GM12891 (cell line): ENCODE data around the gene TRPM3.
"Not testable (repeated sequence)": the region's sequence is repeated elsewhere in the genome, so short reads cannot be mapped to it uniquely, and the experiment has no call there.

ENCODE experiments used
- DNase-seq: peaks from one replicate; pipeline ENCODE4 v3.0.0; 2011; ENCODE audit warnings: low spot score; ENCODE audit not compliant: insufficient read length
- FAIRE-seq: peaks from 2 replicates; lab custom pipeline; 2011; peaks lifted over from hg19 to GRCh38; lab: Jason Lieb, UNC
- PAX5 ChIP-seq: IDR thresholded peaks from 2 replicates; pipeline ENCODE4 v1.6.1; 2011; ENCODE audit warnings: low read length, moderate library complexity, mild to moderate bottlenecking; ENCODE audit not compliant: insufficient read depth, severe bottlenecking
- POLR2A ChIP-seq: IDR thresholded peaks from 2 replicates; pipeline ENCODE4 v1.6.1; 2011; ENCODE audit warnings: low read depth, low read length, control low read depth
- POLR2AphosphoS5 ChIP-seq: IDR thresholded peaks from 2 replicates; pipeline ENCODE4 v1.6.1; 2011; ENCODE audit warnings: low read depth, low read length, control low read depth
- POU2F2 ChIP-seq: IDR thresholded peaks from 2 replicates; pipeline ENCODE4 v1.6.1; 2011; ENCODE audit warnings: low read depth, mild to moderate bottlenecking, control low read depth, low read length, moderate library complexity
- SPI1 ChIP-seq: IDR thresholded peaks from 2 replicates; pipeline ENCODE4 v1.6.1; 2011; ENCODE audit warnings: low read depth, low read length, control low read depth
- TAF1 ChIP-seq: IDR thresholded peaks from 2 replicates; pipeline ENCODE4 v1.6.1; 2011; ENCODE audit warnings: low read depth, low read length, control low read depth

Gene TRPM3

GRCh38 chr9:70772601-70773000, 348.8 kb downstream of the TRPM3 start:
- no peak for FAIRE-seq
- TF ChIP-seq PAX5 (no peak), TAF1 (no peak), POU2F2 (no peak)
- no peak for DNase-seq

GRCh38 chr9:70765946-70766345, 355.5 kb downstream of the TRPM3 start:
- TF ChIP-seq TAF1 (no peak), PAX5 (no peak), POLR2A (no peak), POLR2AphosphoS5 (no peak), SPI1 (no peak), POU2F2 (no peak)
- DNase-seq (no peak), FAIRE-seq (no peak)

- DNase-seq (no peak), FAIRE-seq (no peak)
- TF ChIP-seq SPI1 (no peak), POU2F2 (no peak), POLR2A (no peak), TAF1 (no peak), PAX5 (no peak), POLR2AphosphoS5 (no peak)
These were observed 360.2 kb downstream of the TRPM3 start for GRCh38 chr9:70761139-70761670.

- FAIRE-seq: no peak
- no peak for DNase-seq
- TF ChIP-seq SPI1 (no peak), POLR2A (no peak), TAF1 (no peak), POU2F2 (no peak), POLR2AphosphoS5 (no peak), PAX5 (no peak)
These were observed 361.2 kb downstream of the TRPM3 start for GRCh38 chr9:70760228-70760627.

DNA sequence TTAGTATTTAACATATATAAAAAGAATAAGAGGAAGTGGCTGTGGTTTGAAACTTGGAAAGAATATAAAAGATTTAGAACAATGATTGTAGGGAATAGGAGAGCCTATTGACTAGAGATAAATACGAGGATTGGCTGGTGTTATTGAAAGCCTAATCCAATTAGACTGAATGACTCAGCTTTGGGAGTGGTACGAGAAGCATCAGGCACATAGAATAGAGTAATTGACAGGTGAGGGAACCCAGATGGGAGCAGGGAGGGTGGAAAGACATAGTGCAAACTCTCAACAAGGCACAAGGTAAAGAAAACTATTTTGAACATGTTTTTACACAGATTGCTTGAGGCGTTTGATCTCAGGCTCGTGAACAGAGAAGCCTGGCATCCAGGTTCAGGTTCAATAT, 368.1 kb downstream of the TRPM3 start:
- FAIRE-seq: no peak
- TF ChIP-seq TAF1 (no peak), PAX5 (no peak), POLR2AphosphoS5 (no peak), POU2F2 (no peak), SPI1 (no peak), POLR2A (no peak)
- DNase-seq: no peak

DNA sequence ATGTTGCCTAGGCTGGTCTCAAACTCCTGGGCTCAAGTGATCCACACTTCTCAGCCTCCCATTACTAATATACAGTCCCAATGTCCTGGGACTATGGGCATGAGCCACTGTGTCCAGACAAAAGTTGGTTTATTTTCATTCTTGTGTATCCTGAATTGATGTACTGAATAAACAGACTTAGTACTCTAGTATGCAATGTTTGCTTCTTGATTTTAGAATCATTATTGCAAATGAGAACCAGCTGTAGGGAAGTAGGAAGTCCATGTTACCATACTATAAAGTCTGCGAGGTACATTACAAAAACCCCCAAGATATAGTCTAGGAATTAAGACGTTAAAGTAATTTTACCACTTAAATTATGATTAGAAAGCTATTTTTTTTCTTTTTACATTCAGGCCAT, 372.4 kb downstream of the TRPM3 start:
- no peak for FAIRE-seq
- TF ChIP-seq TAF1 (no peak), SPI1 (no peak), POU2F2 (no peak), POLR2A (no peak), POLR2AphosphoS5 (no peak), PAX5 (no peak)
- no peak for DNase-seq

DNA sequence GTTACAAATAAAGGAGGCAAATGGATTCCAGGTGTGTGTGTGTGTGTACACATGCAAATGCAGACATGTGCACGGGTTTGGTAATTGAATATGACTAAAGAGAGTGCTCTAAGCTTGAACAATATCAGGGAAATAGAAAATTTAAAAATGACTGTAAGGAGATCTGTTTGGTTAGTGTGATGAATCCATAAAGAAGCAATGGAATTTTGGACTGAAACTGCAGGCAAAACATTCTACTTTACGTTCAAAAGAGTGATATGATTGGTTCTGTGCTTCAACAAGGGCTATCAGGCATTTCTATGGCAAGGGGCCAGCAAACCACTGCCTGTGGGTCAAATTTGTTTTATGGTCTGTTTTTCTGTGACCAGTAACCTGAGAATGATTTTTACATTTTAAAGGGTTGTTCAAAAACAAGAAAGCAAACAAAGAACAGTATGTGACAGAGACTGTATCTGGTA, 374.1 kb downstream of the TRPM3 start:
- DNase-seq: no peak
- FAIRE-seq: no peak
- no peak for TF ChIP-seq POLR2A
- TF ChIP-seq TAF1: no peak
- TF ChIP-seq SPI1: no peak
- no peak for TF ChIP-seq POU2F2
- TF ChIP-seq PAX5: no peak
- TF ChIP-seq POLR2AphosphoS5: no peak

- TF ChIP-seq POLR2A (no peak), PAX5 (no peak), TAF1 (no peak), POU2F2 (no peak)
- no peak for DNase-seq
- no peak for FAIRE-seq
These were observed 374.7 kb downstream of the TRPM3 start for GRCh38 chr9:70746760-70747159.

DNA sequence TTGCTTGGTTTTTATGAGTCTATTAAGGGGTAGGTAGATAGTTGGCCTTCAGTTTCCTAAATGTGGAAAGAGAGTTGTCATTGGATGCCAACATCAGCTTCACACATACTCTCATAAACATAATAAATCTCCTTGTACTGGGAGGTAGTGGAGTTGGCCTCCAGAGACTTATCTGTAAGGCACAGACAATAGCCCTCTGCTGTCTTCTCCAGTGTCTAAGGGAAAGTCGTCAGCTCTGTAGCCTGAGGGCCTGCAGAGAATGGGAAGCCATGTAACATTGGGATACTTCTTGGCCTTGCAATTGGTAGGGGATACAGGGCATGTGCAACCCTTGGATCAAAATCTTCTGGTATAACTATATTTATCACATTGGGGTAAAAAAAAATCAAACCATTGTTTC, 375.1 kb downstream of the TRPM3 start:
- FAIRE-seq: no peak
- no peak for DNase-seq
- TF ChIP-seq POLR2AphosphoS5 (no peak), SPI1 (no peak), POU2F2 (no peak), POLR2A (no peak), PAX5 (no peak), TAF1 (no peak)

DNA sequence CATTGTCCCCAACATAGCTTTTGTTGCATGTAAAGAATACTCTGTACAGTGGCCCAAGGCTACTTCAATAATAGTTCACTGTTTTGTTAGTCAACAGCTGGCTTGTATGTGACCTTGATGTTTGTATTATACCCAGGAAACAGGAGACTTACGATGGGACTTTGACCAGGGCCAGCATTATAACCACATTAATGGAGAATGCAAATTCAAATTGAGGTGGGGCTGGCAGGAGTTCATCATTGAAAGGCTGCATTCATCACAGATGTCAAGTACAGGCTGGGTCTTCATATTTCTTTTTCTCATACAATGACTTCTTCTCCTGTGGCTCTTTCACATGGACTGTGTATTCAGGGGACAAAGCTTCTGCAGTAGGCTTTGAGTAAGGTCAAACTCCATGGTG, 396.6 kb downstream of the TRPM3 start:
- not testable (repeated sequence) for DNase-seq, FAIRE-seq

- not testable (repeated sequence) for FAIRE-seq, DNase-seq
These were observed 397.4 kb downstream of the TRPM3 start for GRCh38 chr9:70724025-70724424.

DNA sequence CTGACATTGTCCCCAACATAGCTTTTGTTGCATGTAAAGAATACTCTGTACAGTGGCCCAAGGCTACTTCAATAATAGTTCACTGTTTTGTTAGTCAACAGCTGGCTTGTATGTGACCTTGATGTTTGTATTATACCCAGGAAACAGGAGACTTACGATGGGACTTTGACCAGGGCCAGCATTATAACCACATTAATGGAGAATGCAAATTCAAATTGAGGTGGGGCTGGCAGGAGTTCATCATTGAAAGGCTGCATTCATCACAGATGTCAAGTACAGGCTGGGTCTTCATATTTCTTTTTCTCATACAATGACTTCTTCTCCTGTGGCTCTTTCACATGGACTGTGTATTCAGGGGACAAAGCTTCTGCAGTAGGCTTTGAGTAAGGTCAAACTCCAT, 414.6 kb downstream of the TRPM3 start:
- DNase-seq, FAIRE-seq: not testable (repeated sequence)
